Pancreas (tissue), 10 donors: ENCODE measurements around the gene ZMYND19. TPM values are rescaled to one million over a fixed set of nuclear protein-coding genes. Genes with fewer than 3 reads are reported as not detected.
A peak's percentile ranks its signal among the peaks of the same experiment; 100 is the strongest.

Experiments
- ATAC-seq, 4 donors: fragments of 200-7000 bp; cut with Tn5 transposase; one replicate each; pipeline versions ENCODE4 v1.8.0 to v1.9.1; 2020; ENCODE audit warnings: mild to moderate bottlenecking in 4 of 4, moderate library complexity in 4 of 4
- DNase-seq, 6 donors: peaks; one replicate each; pipeline ENCODE4 v3.0.0-alpha.2; 2020
- FAIRE-seq: peaks from 2 replicates; lab custom pipeline; 2012; peaks lifted over from hg19 to GRCh38; lab: Jason Lieb, UNC
- H3K27ac ChIP-seq, 4 donors: fragments of 200-600 bp; sonication (generic); 1 replicate in 3 of 4; 2 replicates in 1 of 4; pipeline versions ENCODE4 v1.5.0 to v1.8.0; 2020
- H3K27me3 ChIP-seq, 4 donors: fragments of 200-600 bp; one replicate each; pipeline ENCODE4 v1.8.0; 2021
- H3K36me3 ChIP-seq, 3 donors: fragments of 200-600 bp; sonication (generic) in 1 of 3; one replicate each; pipeline versions ENCODE4 v1.5.0 to v1.8.0; 2020 to 2021
- H3K4me1 ChIP-seq, 3 donors: fragments of 200-600 bp; one replicate each; pipeline ENCODE4 v1.8.0; 2021
- H3K4me3 ChIP-seq, 4 donors: fragments of 200-600 bp; sonication (generic) in 2 of 4; one replicate each; pipeline versions ENCODE4 v1.5.0 to v1.8.0; 2020 to 2021
- H3K9me3 ChIP-seq, 4 donors: fragments of 200-600 bp; one replicate each; pipeline ENCODE4 v1.8.0; 2021
- CTCF ChIP-seq, 4 donors: fragments of 200-600 bp; sonication (generic) in 3 of 4; IDR thresholded peaks; one replicate each; pipeline versions ENCODE4 v1.5.0 to v1.8.0; 2021; ENCODE audit warnings: antibody characterized with exemption in 4 of 4
- WGBS, 2 donors: extraction: QIAGEN DNeasy Blood & Tissue Kit; methylation state at CpG; one replicate each; pipeline ENCODE4 v1.1.7; 2013; 5-methylcytosine and 5-hydroxymethylcytosine counted together
- intact Hi-C, 3 donors: fragments of 100-400 bp; cut with DNase I; formaldehyde crosslinking; loops; one replicate each; pipeline versions ENCODE4 v1.11.1 to v1.14.2; 2022
- polyA plus RNA-seq, 2 donors: library from polyadenylated mRNA; stranded (reverse); fragments of 200-250 nt; gene quantifications; one replicate each; pipeline ENCODE4 v1.2.3, GENCODE V29; 2013
- total RNA-seq, 6 donors: library from RNA; stranded (reverse); fragmentation: NEBNext Ultra II Directional in 4 of 6; extraction: Animal tissue kit (Norgen Biotek cat#: 25700) in 4 of 6; gene quantifications; one replicate each; pipeline versions ENCODE4 v1.2.1 to v1.2.4, GENCODE V29; 2021 to 2023
- donor health status: healthy with polysubstance abuse.
- donor health status: DM: no; HTN: no; CAD: no; lungs with moderate emphysema.
- donor health status: DM: no; HTN: no; CAD: no.
- donor health status: control.
- donor health status: control.
- donor health status: Bipolar disorder and iron deficiency.
- donor health status: DM: yes; HTN: yes; CAD: no.
- donor health status: DM: no; HTN: no; CAD: no.
- donor health status: DM: no; HTN: no; CAD: no.
- donor health status: DM: yes; HTN: yes; CAD: no.

Gene ZMYND19
- total and polyA plus RNA-seq, 8 donors = 6.1 to 18.6 (median 9.5) TPM

GRCh38 chr9:137610944-137611343 is 20.6 kb upstream of the ZMYND19 start:
- peak in 1 of 6 donors; percentile 42 for DNase-seq
- Histone ChIP-seq H3K36me3 (peaks cover 0 to 7% (median 0%) of the 10 kb centered on the region in 3 donors), H3K27ac (peak overlapping the region; percentile 84 to 92 (median 89)), H3K4me3 (no peak overlapping the region), H3K27me3 (no peaks in the 10 kb centered on the region), H3K4me1 (peaks cover 32 to 40% (median 40%) of the 10 kb centered on the region in 3 donors), H3K9me3 (no peaks in the 10 kb centered on the region)
- FAIRE-seq = no peak
- no peak for ATAC-seq
- intact Hi-C loops = no loop called here
- no peak for TF ChIP-seq CTCF (IDR thresholded peaks at IDR 0.05)
- WGBS, 2 donors = 81 to 87% methylated on average over 6 of the region's 6 CpGs

- DNase-seq = peak in 1 of 6 donors; percentile 74
- peak overlapping the region in 3 of 4 donors; percentile 73 to 89 (median 84) for H3K4me3 ChIP-seq
- peak overlapping the region in 3 of 4 donors; percentile 85 to 89 (median 88) for H3K27ac ChIP-seq
- TF ChIP-seq CTCF (IDR thresholded peaks at IDR 0.05) = no peak
- intact Hi-C loops = no loop called here
- H3K9me3 ChIP-seq = no peaks in the 10 kb centered on the region
- no peak for ATAC-seq
- H3K27me3 ChIP-seq = no peaks in the 10 kb centered on the region
- no peaks in the 10 kb centered on the region for H3K36me3 ChIP-seq
- 23 to 24% methylated on average over 17 of the region's 17 CpGs for WGBS, 2 donors
- H3K4me1 ChIP-seq = peaks cover 24 to 34% (median 31%) of the 10 kb centered on the region in 3 donors
- no peak for FAIRE-seq
These were observed 17.0 kb upstream of the ZMYND19 start for GRCh38 chr9:137607141-137607857.

- Histone ChIP-seq H3K27ac (peak overlapping the region; percentile 85 to 89 (median 88)), H3K36me3 (no peaks in the 10 kb centered on the region), H3K4me1 (peaks cover 19 to 28% (median 26%) of the 10 kb centered on the region in 3 donors), H3K27me3 (no peaks in the 10 kb centered on the region), H3K4me3 (peak overlapping the region; percentile 73 to 89 (median 82)), H3K9me3 (no peaks in the 10 kb centered on the region)
- FAIRE-seq = no peak
- intact Hi-C loops = no loop called here
- 8 to 12% methylated on average over 12 to 13 of the region's 13 CpGs for WGBS, 2 donors
- no peak for TF ChIP-seq CTCF (IDR thresholded peaks at IDR 0.05)
- ATAC-seq = peak in 2 of 4 donors; percentile 1 to 2
- peak in 4 of 6 donors; percentile 32 to 85 (median 53) for DNase-seq
These were observed 16.4 kb upstream of the ZMYND19 start for GRCh38 chr9:137606734-137607138.

GRCh38 chr9:137606005-137606621 is 15.8 kb upstream of the ZMYND19 start:
- Histone ChIP-seq H3K27ac (peak overlapping the region; percentile 85 to 89 (median 88)), H3K27me3 (no peaks in the 10 kb centered on the region), H3K4me1 (peaks cover 12 to 22% (median 20%) of the 10 kb centered on the region in 3 donors), H3K36me3 (no peaks in the 10 kb centered on the region), H3K9me3 (no peaks in the 10 kb centered on the region), H3K4me3 (peak overlapping the region; percentile 73 to 89 (median 82))
- 1% methylated on average over 36 to 57 of the region's 57 CpGs for WGBS, 2 donors
- FAIRE-seq = no peak
- TF ChIP-seq CTCF (IDR thresholded peaks at IDR 0.05) = no peak
- intact Hi-C loops = no loop called here
- ATAC-seq = peak; percentile 15 to 51 (median 26)
- peak; percentile 63 to 93 (median 78) for DNase-seq
